Glomerular visceral epithelial cell (primary cell): ENCODE results near the gene ADD2.
A peak's percentile ranks its signal among the peaks of the same experiment; 100 is the strongest.
"Not testable (repeated sequence)": the region's sequence is repeated elsewhere in the genome, so short reads cannot be mapped to it uniquely, and the experiment has no call there.

Source experiments
- DNase-seq: peaks from one replicate; pipeline ENCODE4 v3.0.0-alpha.2; 2016; ENCODE audit errors: extremely low spot score

Gene ADD2

DNA sequence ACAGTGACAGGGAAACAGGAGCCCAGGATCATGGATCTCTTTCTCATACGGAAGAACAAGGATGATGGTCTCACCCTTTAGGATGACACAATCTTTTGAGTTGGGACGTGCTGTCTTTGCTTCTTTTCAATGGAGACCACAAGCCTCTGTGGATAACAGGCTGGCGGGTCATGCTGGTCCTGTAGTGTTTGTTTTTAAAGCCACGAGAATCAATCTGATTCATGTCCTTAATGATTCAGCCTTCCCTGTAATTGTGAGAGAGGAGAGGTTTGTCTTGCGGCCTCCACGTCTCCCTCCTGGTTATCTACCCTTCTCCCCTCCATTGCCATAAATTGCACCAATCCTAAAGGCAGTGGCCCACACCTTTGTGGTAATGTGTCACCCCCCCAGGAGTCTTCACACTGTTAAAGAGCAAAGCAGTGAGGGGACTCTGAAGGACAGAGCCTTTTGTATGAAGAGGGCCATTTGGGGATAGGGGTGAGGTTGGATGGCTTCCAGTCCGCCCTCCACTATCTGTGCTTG lies 126.7 kb downstream of the ADD2 start:
- no peak for DNase-seq

DNA sequence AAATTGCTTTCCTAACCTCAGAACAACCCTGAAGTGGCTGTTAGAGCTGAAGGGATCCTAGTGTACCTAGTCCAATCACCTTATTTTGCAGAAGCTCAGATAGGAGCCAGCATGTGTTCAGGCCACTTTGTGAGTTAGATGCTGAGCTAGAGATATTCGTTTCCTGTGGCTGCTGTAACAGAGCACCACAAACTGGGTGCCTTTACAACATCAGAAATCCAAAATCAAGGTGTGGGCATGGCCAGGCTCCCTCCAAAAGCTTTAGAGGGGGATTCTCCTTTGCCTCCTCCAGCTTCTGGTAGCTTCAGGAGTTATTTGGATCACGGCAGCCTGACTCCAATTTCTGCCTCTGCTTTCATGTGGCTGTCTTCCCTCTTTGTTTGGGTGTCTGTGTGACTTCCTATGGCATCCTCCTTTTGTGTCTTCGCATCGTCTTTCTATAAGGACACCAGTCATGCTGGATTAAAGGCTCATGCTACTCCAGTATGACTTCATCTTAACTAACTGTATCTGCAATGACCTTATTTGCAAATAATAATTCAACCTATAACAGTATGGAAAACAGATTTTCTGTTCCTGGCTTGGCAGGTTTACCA lies 128.1 kb downstream of the ADD2 start:
- no peak for DNase-seq

DNA sequence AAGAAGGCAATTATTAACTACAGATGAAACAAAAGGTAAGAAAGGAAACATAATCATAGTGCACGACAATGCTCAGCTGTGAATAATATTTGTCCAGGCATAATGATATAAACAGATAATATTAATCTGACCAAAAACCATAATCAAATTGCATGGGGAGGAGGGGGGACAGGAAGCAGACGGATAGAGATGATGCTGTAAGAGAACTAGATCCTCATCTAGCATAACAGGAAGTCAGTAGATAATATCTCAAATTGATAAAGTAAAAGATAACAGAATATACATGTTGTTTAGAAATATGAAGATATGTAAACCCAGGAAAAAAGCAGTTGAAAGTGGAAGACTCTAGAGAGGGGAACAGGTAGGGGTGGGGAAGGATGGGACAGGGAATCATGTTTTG lies 129.4 kb downstream of the ADD2 start:
- no peak for DNase-seq

DNA sequence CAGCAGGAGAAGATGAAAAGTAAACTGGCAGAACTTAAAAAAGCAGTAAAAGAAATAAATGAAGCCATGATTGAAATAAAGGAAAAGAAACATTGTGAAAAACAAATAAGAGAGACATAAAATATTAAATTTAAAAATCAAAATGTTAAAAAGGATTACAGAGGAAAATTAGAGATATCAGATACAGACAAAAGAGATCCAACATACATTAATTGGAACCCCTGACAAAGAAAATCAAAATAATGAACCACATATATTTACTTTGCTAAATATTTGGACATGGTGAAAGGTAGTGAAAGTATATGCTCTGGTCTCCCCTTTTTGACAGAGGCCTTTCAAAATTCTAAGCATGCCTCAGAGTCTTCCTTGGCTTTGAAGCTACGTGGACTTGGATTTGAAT lies 134.5 kb downstream of the ADD2 start:
- DNase-seq, result no peak

DNA sequence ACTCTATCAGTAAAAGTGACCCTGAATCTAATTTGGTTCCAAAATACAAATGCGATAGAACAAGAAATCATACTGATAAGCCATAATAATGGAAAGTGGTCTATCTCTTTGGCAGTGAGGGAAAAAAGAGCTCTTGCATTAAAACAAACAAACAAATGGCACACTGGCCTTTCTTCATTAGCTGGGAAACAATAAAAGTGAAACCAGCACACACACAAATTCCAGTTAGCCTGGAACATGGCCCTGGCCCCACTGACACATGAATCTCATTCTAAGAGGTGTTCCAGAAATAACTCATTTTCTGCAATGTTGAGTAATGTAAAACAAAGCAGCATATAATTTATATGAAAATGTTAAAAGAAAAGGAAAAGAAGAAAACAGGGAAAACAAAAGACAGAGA lies 135.0 kb downstream of the ADD2 start:
- DNase-seq, result no peak

DNA sequence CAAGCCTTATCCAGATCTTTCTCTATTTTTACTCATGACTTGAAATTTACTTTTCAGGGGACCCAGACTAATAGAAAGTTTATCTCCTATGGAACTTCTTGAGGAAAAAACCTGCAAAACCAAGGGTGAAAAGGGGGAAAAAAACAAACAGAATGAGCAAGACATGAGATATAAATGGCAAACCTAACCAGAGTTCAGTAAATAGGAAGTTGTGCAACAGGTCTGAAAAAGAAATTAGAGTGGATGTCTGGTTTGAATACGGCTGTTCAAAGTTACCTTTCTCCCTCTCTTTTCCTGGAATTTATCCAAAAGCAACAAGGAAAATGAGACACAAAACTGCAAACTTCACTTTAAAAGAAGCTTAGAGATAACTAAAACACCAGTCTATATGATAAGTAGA lies 135.6 kb downstream of the ADD2 start:
- no peak for DNase-seq

DNA sequence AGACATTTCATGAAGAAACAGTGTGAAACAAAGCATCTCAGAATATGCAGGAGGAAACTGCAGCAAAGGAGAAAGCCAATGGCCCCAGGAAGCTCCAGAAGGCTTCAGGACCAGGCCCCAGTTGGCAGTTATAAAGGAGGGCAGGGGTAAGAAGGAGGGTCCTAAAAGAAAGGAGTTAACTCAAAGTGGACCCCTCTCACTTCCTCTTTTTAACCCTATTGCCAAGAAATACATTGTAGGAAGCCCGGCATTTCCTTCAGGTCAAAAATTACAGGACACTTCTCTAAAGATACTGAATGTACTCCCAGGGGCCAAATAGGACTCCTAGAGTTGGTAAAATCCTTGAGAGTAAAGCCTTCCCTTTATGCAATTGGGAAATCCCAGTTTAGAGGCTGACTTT lies 137.2 kb downstream of the ADD2 start:
- no peak for DNase-seq

DNA sequence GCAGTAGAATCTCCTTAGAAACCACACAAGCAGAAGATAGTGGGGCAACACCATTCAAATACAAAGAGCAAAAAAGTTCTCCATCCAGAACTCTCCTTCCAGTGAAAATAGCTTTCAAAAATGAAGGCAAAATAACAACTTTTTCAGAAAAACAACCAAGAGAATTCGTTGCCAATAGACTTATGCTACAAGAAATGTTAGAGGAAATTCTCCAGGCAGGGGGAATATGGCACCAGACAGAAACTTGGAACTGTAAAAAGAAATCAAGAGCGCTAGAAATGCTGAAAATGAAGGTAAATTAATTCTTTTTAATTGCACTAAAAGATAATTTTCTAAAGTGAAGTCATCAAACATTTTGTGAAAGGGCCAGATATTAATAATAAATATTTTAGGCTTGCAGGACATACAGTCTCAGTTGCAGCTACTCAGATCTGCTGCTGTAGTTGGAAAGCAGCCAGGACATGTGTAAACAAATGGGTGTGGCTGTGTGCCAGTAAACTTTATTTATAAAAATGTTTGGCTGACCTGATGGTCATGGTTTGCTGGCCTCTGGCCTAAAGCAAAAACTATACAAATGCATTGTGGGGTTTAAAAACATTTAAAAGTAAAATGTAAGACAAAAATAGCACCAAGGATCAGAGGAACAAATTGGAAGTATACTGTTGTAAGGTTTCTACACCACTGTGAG lies 140.6 kb downstream of the ADD2 start:
- no peak for DNase-seq

DNA sequence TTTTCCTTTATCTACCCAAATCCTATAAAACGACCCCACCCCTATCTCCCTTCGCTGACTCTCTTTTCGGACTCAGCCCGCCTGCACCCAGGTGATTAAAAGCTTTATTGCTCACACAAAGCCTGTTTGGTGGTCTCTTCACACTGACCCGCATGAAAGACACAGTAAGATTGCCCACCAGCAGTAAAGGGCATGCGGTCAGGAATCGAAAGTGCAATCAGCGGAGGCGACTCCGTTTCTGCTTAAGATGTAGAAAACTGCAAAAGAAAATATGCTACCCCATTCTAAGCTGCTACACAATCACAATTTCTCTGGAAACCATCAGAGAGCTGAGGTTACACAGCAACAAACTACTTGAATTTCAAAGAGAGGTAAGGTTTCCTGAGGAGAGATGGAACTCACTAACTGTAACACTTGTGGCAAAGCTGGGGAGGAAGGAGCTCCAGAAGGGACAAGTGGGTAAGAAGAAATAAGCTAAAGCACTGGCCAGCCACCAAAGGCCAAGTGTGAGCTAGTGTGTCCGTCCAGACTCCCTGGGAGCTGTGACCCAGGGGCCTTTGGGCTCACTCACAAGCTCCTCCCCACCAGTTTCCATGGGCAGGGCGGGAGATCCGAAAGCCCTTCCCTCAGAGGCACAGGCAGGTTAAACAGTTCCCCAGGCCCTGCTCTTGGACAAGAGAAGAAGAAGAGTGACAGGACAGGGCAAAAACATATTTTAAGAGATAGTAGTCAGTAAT lies 141.6 kb downstream of the ADD2 start:
- no peak for DNase-seq

DNA sequence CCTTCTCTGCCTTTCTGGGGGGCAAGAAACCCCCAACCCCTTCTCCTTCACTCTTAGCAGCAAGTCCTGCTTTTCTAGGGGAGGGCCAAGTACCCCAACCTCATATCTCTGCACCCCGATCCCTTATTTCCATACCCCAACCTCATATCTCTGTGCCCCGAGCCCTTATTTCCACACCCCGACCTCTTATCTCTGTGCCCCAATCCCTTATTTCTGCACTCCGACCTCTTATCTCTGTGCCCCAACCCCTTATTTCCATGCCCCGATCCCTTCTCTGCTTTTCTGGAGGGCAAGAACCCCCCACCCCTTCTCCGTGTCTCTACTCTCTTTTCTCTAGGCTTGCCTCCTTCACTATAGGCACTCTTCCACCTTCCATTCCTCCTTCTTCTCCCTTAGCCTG lies 146.5 kb downstream of the ADD2 start:
- DNase-seq, result not testable (repeated sequence)

DNA sequence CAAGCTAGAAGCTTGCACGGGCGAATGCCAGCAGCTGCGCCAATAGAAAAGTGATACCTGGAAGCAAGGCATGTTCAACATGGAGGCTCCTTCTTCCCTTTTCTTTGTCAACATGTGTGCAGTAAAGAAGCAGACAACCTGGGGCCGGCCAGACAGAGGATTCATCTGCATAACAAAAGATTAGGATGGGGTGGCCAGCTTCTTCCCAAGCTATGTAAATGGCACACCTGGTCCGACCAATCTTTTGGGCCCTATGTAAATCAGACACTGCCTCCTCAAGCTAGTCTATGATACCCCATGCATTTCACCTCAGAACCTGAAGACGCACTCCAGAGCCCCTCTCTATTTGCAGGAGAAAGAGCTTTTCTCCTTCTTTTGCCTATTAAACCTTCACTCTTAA lies 148.0 kb downstream of the ADD2 start:
- DNase-seq, result no peak

DNA sequence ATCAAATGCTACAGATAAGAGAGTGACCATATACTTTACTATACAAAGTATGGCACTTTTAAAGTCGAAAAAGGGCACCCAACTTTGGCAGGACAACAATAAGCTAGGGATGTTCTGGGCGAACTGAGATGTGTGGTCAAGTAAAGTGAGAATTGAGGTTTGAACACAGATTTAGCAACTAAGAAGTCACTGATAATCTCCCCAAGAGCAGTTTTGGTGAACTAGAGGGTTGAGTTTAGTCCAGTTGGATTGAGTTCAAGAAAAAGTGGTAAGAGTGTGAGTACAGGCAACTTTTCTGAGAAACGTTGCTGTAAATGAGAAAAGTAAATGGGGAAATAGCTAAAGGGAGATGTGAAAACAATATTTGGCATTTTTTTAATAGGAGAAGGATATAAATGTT lies 148.8 kb downstream of the ADD2 start:
- DNase-seq, result no peak

DNA sequence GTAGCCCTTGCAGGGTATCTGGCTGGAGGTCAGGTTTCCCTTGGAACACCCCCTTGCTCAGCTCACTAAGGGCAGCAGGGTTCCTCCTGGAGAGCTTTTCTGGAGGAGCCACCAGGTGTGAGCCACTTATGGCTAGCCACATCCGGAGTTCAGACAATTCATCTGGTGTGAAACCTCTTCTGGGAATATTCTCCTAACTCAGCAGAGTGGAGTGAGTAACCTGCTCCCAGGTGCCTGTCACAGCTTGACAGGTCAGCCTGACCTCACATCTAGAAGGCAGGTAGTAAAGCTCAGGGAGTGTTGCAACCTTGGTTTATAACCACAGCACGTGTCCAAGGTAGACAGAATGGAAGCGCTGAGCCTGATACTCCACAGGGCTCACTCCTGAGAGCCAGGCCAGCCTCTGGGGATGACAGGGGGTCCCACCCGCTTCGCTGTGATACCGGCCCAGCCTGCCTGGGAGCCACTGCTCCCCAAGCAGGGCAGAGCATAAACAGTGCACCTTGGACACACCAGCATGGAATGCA lies 151.8 kb downstream of the ADD2 start:
- DNase-seq, result peak; percentile 22

DNA sequence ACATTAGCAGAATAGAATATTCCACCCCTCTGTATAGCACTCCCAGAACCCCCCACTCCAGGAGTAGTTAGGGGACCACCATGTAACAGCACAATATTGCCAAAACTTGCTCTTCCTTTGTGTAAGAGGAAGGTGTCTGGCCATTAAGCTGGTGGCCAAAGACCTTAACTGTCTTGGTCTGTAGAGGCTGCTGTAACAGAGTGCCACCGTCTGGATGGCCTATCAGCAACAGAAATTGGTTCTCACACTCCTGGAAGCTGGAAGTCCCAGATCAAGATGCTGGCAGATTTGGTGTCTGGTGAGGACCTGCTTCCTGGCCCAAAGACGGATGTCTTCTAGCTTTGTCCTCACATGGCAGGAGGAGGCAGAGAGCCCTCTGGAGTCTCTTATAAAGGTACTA lies 152.8 kb downstream of the ADD2 start:
- no peak for DNase-seq

DNA sequence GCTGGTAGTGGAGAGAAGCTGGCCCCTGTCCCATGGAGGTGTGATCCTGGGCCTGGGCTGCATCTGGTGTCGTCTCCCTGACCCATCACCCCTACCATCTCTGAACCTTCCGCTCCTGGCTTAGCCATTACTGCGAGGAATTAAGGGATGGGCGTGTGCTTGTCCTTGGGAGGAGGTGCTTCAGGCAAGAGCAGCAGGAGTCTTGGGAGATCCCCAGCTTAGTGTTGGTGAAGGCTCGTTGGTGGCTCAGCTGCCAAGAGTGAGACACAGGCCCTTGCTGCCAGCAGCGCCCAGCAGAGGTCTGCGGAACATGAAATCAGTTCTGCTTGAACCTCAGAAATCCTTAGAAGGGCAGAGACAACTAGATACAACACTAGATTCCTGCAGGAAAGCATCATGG lies 154.5 kb downstream of the ADD2 start:
- DNase-seq, result no peak

DNA sequence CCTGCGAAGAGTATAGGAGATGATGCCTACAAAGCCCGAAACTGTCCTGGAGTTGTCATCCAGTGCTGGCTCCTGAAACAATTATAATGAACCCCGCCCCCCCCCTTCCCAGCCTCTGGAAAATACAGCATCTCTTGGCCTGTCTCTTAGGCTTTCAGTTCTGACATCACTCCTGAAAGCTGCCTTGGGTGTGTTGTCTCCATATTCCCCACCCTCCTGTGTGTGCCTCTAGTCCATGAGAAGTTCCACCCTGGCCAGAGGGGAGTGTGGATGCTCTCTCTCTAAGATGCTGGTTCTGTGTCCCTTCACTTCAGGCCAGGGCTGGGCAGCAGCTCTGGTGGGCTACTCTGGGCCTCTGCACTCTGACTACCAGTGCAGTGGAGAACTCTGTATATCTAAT lies 155.4 kb downstream of the ADD2 start:
- no peak for DNase-seq

DNA sequence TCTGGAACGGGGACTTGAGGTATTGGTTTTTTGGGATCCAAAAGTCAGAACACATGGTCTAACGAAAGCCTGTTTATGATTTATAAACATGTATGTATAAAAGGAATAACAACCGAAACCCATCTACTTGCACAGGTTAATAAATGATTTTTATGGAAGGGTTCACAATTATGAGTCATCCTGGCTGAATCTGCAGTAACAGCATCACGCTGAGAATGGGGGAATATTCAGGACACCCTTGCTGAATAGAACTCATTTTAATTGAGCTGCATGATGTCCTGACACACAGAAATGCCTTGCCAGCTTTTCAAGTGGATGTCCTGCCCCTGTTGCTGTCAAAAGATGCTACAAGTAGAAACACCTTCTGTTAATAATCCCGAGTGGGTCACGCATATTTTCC lies 159.6 kb downstream of the ADD2 start:
- DNase-seq, result peak; percentile 72

DNA sequence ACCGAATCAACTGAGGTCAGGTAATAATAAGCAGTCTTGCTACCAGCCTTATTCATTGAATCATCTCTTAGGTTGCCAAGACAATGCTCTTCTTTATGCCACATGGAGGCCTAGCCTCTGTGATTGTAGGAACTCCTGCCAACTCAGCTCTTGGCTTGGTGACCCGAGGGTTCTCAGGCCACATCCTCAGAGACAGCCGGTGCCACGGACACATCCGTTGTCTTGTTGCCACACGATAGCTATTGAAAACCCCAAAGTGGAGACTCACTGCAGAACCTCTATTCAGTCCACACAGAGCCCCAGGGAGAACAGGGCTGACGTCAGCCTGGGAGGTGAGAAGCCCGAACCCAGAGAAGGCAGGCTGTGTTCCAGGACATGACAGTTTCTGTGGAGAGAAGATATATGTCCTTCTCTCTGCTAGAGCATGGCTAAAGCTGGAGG lies 160.9 kb downstream of the ADD2 start:
- DNase-seq, result no peak
